Neutrophil (primary cell): Measurements from ENCODE around the gene KIF2C.
"Not testable (repeated sequence)": the region's sequence is repeated elsewhere in the genome, so short reads cannot be mapped to it uniquely, and the experiment has no call there.

Experiments
- H3K27ac ChIP-seq: fragments of 200-600 bp; sonication (generic); 2 replicates; pipeline ENCODE4 v1.5.1; 2016; ENCODE audit warnings: mild to moderate bottlenecking, moderate library complexity
- H3K27me3 ChIP-seq: fragments of 200-600 bp; sonication (generic); 2 replicates; pipeline ENCODE4 v1.6.0; 2016; ENCODE audit warnings: mild to moderate bottlenecking
- H3K36me3 ChIP-seq: fragments of 200-600 bp; sonication (generic); 2 replicates; pipeline ENCODE4 v1.5.1; 2017
- H3K4me1 ChIP-seq, 2 experiments: fragments of 200-600 bp in 1 of 2; sonication (generic) in 1 of 2; 1 replicate in 1 of 2; 2 replicates in 1 of 2; pipeline versions ENCODE4 v1.5.1 to v1.6.1; 2013 to 2016; ENCODE audit warnings: low read depth in 1 of 2, low read length in 1 of 2, mild to moderate bottlenecking in 1 of 2, moderate library complexity in 1 of 2; ENCODE audit not compliant: control insufficient read depth in 1 of 2, insufficient read depth in 1 of 2
- H3K4me3 ChIP-seq, 2 experiments: fragments of 200-600 bp in 1 of 2; sonication (generic) in 1 of 2; 1 replicate in 1 of 2; 2 replicates in 1 of 2; pipeline ENCODE4 v1.5.1; 2013 to 2016; ENCODE audit warnings: low read depth in 1 of 2, low read length in 1 of 2, mild to moderate bottlenecking in 1 of 2, moderate library complexity in 1 of 2
- H3K9me3 ChIP-seq: fragments of 200-600 bp; sonication (generic); 2 replicates; pipeline ENCODE4 v1.5.1; 2016
- TF ChIP-seq, protein P1 (sequence below): fragments of 200-600 bp; sonication (generic); IDR thresholded peaks from 2 replicates; pipeline ENCODE4 v1.5.1; 2016; ENCODE audit warnings: antibody characterized with exemption

The KIF2C gene

GRCh38 chr1:44759077-44759476 is 19.4 kb downstream of the KIF2C start:
- Histone ChIP-seq H3K36me3 (peaks cover 97% of the 10 kb centered on the region), H3K27ac (no peak overlapping the region), H3K9me3 (no peaks in the 10 kb centered on the region), H3K4me3 (no peak overlapping the region), H3K4me1 (no peaks in the 10 kb centered on the region), H3K27me3 (no peaks in the 10 kb centered on the region)
- TF ChIP-seq, protein P1, sequence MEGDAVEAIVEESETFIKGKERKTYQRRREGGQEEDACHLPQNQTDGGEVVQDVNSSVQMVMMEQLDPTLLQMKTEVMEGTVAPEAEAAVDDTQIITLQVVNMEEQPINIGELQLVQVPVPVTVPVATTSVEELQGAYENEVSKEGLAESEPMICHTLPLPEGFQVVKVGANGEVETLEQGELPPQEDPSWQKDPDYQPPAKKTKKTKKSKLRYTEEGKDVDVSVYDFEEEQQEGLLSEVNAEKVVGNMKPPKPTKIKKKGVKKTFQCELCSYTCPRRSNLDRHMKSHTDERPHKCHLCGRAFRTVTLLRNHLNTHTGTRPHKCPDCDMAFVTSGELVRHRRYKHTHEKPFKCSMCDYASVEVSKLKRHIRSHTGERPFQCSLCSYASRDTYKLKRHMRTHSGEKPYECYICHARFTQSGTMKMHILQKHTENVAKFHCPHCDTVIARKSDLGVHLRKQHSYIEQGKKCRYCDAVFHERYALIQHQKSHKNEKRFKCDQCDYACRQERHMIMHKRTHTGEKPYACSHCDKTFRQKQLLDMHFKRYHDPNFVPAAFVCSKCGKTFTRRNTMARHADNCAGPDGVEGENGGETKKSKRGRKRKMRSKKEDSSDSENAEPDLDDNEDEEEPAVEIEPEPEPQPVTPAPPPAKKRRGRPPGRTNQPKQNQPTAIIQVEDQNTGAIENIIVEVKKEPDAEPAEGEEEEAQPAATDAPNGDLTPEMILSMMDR, result no peak

- no peaks in the 10 kb centered on the region for H3K27me3 ChIP-seq
- H3K36me3 ChIP-seq, result peaks cover 91% of the 10 kb centered on the region
- no peaks in the 10 kb centered on the region for H3K9me3 ChIP-seq
- TF ChIP-seq, protein P1, result no peak
- H3K27ac ChIP-seq, result no peak overlapping the region
- H3K4me1 ChIP-seq, result no peaks in the 10 kb centered on the region
- H3K4me3 ChIP-seq, result no peak overlapping the region
Observed at GRCh38 chr1:44760876-44761275, 21.2 kb downstream of the KIF2C start.

- not testable (repeated sequence) for H3K4me3 ChIP-seq, H3K4me1 ChIP-seq, H3K27ac ChIP-seq, H3K27me3 ChIP-seq, H3K9me3 ChIP-seq
- peaks cover 66% of the 10 kb centered on the region for H3K36me3 ChIP-seq
Observed at GRCh38 chr1:44766421-44766820, 26.8 kb downstream of the KIF2C start.

- TF ChIP-seq, protein P1, result peak; percentile 20
- peaks cover 29% of the 10 kb centered on the region for H3K36me3 ChIP-seq
- no peaks in the 10 kb centered on the region for H3K27me3 ChIP-seq
- H3K9me3 ChIP-seq, result no peaks in the 10 kb centered on the region
- H3K4me1 ChIP-seq, result peaks cover 19% of the 10 kb centered on the region in 2 experiments
- peak within 1 kb of the TSS; percentile 91 for H3K27ac ChIP-seq
- peak within 1 kb of the TSS; percentile 87 to 100 for H3K4me3 ChIP-seq
Observed at GRCh38 chr1:44775078-44775929, 35.7 kb downstream of the KIF2C start, which contains the start of gene RPS8. RPS8 (plus strand) TSS chr1:44775540; CDS start chr1:44775597, 57 bp downstream.

- Histone ChIP-seq H3K4me3 (peak overlapping the region; percentile 87 to 100), H3K36me3 (peaks cover 36% of the 10 kb centered on the region), H3K27ac (peak overlapping the region; percentile 91), H3K4me1 (peaks cover 19% of the 10 kb centered on the region in 2 experiments), H3K9me3 (no peaks in the 10 kb centered on the region), H3K27me3 (no peaks in the 10 kb centered on the region)
- TF ChIP-seq, protein P1, result no peak
Observed at GRCh38 chr1:44775930-44776729, 36.5 kb downstream of the KIF2C start.

- Histone ChIP-seq H3K27me3 (no peaks in the 10 kb centered on the region), H3K4me1 (peaks cover 19% of the 10 kb centered on the region in 2 experiments), H3K4me3 (no peak overlapping the region), H3K27ac (peak overlapping the region; percentile 91), H3K36me3 (peaks cover 40% of the 10 kb centered on the region), H3K9me3 (no peaks in the 10 kb centered on the region)
- TF ChIP-seq, protein P1, result no peak
Observed at GRCh38 chr1:44776730-44777068, 37.1 kb downstream of the KIF2C start.
